Measurements from ENCODE around the gene CASK.

DNA sequence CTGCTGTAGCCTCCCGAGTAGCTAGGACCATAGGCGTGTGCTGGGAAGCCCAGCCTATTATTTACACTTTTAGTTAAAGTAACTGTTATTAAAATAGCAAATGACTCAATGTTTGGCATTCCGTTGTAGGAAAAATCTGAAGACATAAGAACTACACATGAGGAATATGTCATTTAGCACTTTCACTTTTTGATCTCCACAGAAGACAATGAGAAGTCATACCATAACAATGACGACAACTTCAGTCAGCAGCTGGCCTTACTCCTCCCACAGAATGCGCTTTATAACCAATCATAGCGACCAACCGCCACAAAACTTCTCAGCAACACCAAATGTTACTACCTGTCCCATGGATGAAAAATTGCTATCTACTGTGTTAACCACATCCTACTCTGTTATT is 227.9 kb downstream of the CASK start:
- no peak for TF ChIP-seq ATF3 (IDR thresholded peaks at IDR 0.05)
- no peak for TF ChIP-seq ATF3 (CRISPR knock-in tag; conservative IDR thresholded peaks at IDR 0.05)
- no peak for TF ChIP-seq POLR2AphosphoS5 (IDR thresholded peaks at IDR 0.05; ENCODE audit: control insufficient read depth, insufficient read depth, low read depth, low read length)
- no peak for TF ChIP-seq RAD21 (CRISPR knock-in tag; conservative IDR thresholded peaks at IDR 0.05 in 1 of 2, IDR thresholded peaks at IDR 0.05 in 1 of 2)
- no peak for TF ChIP-seq PCBP2 (IDR thresholded peaks at IDR 0.05; ENCODE audit: low read depth, low read length, poor library complexity, severe bottlenecking)
- TF ChIP-seq NFE2 (IDR thresholded peaks at IDR 0.05; ENCODE audit: low read depth) = no peak
- no peak for TF ChIP-seq FOXM1 (IDR thresholded peaks at IDR 0.05; ENCODE audit: low read depth)
- no peak for TF ChIP-seq FOXM1 (CRISPR knock-in tag; IDR thresholded peaks at IDR 0.05; ENCODE audit: low read depth)
- no peak for TF ChIP-seq ETV1 (tag; conservative IDR thresholded peaks at IDR 0.05; ENCODE audit: low read depth)
